ENCODE data around the gene CLNK.

CLNK gene

DNA sequence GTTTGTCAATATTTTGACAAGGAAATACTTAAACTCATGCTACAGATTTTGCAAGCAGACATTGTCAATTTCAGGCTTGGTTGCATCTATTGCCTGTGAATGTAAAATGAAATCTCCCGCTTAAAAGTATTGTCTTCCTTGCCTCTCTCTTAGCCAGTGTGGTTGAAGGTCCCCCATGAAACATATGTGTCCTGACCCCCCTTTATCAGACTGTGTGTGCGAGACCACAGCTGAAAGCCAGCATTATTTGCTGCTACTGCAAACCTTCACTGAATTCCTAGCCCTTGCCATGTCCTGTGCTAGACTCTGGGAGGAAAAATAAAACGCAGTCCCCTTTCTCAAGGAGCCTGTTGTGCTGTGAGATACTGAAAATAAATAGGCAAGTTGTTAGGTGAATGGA is 16.6 kb upstream of the CLNK start:
- no peak for DNase-seq

DNA sequence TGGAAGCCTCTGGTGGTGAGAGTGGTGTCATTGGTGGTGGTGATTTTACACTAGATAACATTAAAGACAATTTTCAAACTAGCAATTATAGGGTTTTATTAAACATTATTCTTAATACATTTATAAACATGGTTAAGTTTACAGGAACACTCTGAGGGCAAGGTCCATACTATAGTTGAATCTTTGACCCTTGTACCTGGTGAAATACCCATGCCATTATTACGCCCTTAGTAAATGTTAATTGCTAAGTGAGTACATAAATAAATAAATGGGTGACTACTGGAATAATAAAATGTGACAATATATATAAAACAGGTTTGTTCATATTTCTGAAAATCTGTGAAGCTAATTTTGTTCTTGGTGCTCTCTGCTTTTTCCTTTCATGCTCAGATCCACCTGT is 13.6 kb upstream of the CLNK start:
- no peak for DNase-seq

DNA sequence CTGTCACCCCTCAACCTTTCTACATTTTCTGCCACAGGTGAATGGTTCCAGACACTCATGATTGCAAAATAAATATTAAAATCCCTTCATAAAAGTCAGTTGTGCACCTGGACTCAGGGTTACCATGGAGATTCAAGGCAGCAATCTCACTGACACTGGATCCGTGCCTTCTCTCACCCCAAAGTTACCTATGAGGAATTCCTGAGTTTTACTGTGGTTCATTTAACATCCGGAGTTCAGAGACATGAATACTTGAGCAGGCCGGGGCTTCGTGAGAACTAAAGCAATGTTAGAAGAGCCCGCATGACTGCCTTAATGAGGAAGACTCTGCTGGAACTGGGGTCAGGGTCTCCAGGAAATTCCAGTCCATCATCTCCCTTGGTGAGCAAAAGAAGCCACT is 12.5 kb upstream of the CLNK start:
- DNase-seq = no peak

- DNase-seq = no peak
Observed at GRCh38 chr4:10696253-10696652, 11.7 kb upstream of the CLNK start.

- DNase-seq = no peak
Observed at GRCh38 chr4:10694828-10695209, 10.3 kb upstream of the CLNK start.

DNA sequence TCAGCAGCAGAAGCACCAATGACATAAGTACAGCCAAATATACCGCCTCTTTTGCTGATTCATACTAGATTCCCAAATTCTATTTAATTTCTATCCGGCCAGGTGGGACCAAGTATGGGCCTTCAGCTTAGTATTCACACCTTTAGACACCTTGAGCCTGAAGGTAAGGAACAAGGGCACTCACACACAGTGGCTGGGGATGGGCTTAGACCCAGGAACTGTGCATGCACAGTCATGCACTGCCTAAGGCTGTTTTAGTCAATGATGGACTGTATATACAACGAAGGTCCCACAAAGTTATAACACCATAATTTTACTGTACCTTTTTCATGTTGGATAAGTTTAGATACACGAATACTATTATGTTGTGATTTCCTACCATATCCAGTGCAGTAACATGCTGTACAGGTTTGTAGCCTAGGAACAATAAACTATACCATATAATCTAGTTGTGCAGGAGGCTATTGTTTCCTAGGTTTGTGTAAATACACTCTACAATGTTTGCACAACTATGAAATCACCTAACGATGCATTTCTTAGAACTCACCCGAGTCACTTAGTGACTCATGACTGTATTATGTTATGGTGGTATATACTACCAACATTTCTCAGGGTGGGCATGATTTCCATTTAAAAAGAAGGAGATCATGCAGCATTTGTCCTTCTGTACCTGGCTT is 9.7 kb upstream of the CLNK start:
- DNase-seq = no peak

- no peak for DNase-seq
Observed at GRCh38 chr4:10691651-10692050, 7.1 kb upstream of the CLNK start.

GRCh38 chr4:10690185-10690907 is 5.8 kb upstream of the CLNK start:
- DNase-seq = no peak

DNA sequence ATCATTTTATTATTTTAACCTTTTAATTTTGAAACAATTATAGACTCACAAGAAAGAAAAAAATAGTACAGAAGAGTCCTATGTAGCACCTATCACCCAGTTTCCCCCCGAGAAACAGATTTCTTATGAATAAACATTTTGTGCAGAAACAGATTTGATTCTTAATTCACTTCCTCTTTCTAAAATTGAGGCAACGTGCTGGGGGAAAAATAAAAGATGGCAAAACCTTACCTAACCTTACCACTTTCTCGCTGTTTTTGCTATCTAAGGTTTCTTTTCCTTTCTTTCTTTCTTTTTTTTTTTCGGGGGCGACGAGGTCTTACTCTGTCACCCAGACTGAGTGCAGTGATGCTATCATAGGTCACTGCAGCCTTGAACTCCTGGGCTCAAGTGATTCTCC is 4.3 kb upstream of the CLNK start:
- DNase-seq = no peak

DNA sequence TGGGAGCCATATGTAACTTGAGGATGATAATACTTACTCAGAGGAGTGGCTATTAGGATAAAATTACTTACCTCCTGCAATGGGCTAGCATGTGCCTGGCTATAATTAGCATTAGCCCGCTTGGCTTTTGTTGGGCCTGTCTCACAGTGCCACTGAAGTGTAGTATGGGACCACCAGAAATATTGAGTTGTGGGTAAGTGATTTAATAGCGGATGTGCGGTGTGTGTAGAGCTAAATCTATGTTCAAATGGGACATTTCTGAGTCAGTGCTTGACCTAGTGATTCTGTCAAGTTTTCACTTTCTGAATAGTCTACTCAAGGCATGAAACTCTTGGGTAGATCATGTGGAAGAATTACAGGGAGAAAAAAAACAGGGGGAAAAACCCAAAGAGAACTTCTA is 3.5 kb upstream of the CLNK start:
- DNase-seq = no peak

DNA sequence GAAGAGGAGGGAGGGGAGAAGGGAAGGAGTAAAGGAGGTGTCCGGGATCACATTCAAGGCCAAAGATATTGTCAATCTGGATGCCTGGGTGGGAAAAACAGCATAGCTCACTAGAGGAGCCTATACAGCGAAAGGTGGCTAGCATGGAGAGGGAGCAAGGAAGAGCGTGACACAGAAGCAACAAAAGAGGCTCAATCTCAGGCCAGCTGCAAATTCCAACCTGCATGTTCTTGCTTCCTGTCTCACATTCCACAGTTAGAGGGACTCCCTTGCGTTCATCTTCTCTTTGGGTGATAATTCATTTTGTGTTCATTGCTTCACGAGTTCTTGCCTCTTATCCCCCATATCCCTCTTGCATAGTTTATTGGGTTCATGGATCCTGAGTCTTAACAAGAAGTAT is 3.0 kb upstream of the CLNK start:
- DNase-seq = peak; percentile 10

DNA sequence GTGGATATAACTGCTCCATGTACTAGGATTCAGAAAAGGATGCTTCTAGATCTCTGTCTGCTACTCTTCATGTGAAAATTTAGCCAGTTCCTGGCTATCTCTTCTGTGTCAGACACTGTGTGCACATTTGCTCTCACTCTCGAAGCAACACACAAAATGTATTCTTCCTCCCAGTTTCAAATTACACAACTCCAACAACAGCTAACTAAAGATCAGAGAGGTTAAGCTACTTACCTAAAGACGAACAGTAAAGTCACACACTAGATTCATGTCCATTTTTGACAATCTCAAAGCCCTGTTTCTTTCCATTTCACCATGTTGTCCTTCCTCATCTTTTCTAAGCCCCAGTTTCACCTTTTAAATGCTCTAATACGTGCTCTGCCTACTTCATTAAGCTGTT is 2.2 kb downstream of the CLNK start:
- DNase-seq = no peak

- DNase-seq = no peak
Observed at GRCh38 chr4:10677796-10678497, 6.6 kb downstream of the CLNK start.

GRCh38 chr4:10673817-10674369 is 10.7 kb downstream of the CLNK start:
- no peak for DNase-seq

- DNase-seq = no peak
Observed at GRCh38 chr4:10672379-10672778, 12.2 kb downstream of the CLNK start.

DNA sequence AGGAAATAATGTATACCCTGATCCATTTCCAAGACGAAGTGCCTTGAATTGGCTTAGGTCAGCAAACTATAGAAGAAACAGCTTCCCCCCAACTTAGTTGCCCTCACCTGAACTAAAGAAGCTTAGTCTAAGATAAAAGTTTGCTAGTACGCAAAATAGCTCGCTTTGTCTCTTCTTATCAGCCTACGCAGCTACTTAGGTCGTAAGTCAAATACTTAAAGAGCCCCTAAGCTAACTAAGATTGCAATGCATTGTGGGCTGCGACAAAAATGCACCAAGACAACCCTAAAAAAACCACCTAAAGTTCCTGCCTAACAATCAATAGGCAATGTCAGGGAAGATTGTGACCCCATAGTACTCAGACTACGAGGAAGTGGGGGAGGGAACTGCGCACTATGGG is 12.8 kb downstream of the CLNK start:
- no peak for DNase-seq

GRCh38 chr4:10671366-10671765 is 13.2 kb downstream of the CLNK start:
- DNase-seq = no peak

DNA sequence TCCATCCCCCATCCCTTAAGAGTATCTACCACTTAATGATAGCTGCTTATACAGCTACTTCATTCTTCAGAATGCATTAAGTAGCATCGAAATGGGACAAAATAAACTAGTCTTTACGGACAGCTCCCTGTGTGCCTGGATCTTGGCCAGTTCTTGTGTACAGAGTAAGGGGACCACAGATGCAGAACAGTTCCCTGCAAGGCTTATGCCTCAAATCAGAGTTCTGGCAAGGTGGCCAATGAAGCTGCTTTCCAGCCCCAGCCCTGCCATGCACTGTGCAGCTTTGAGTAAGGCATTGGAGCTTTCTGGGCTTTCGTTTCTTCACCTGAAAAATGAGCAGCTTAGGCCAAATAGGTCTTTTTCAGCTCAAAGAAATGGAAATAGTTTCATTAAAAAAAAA is 14.2 kb downstream of the CLNK start:
- no peak for DNase-seq

- DNase-seq = no peak
Observed at GRCh38 chr4:10667701-10668326, 16.8 kb downstream of the CLNK start.

GRCh38 chr4:10666616-10667015 is 18.0 kb downstream of the CLNK start:
- DNase-seq = no peak

- DNase-seq = peak; percentile 72
Observed at GRCh38 chr4:10664408-10664807, 20.2 kb downstream of the CLNK start.

DNA sequence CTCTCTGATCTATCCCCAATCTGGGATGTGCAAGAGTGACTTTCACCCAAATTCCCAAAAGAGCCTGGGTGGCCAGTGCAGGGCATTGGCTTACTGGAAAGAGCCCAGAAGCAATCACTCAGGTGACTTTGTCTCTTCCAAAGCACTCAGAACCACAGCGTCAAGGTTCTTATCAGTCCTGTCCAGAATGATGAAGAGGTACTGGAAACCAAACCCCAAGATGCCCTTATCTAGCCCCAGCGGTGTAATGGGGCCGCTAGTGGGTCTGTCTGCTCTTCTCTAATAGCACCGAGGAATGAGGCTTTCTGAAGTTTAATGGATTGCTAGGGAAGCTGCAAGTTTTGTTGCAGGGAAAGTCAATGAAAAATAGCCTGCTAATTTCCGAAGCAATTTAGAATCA is 21.6 kb downstream of the CLNK start:
- DNase-seq = no peak

DNA sequence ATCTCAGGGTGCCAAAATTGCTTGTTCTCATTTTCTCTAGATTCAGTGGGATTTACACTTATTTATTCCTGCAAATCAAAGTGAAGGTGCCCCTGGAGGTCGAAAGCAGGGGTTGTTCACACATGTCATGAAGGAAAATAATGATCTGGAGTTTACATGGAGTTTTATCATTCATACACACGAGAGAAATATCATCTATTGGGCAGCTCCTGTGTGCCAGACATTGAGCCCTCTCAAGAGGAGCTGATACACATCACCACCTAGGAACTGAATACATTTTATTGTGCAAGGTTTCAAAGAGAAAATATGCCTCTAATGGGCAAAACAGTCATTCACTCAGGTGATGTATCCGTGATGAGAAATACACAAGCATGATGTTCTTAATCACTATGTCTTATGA is 23.5 kb downstream of the CLNK start:
- DNase-seq = no peak

All from fibroblast of skin of abdomen (primary cell).